ENCODE data around the gene BBS9.
"Not testable (repeated sequence)": the region's sequence is repeated elsewhere in the genome, so short reads cannot be mapped to it uniquely, and the experiment has no call there.

BBS9 gene

GRCh38 chr7:33503736-33504135, 374.4 kb downstream of the BBS9 start:
- no peak overlapping the region for H3K4me3 ChIP-seq (ENCODE audit: control insufficient read depth, low read depth, low read length)
- DNase-seq (ENCODE audit: low read depth), result no peak
- TF ChIP-seq CTCF (conservative IDR thresholded peaks at IDR 0.05; ENCODE audit: control insufficient read depth, insufficient read depth, low read depth, low read length), result no peak

GRCh38 chr7:33504266-33504665, 374.9 kb downstream of the BBS9 start:
- no peak overlapping the region for H3K4me3 ChIP-seq (ENCODE audit: control insufficient read depth, low read depth, low read length)
- no peak for DNase-seq (ENCODE audit: low read depth)
- no peak for TF ChIP-seq CTCF (conservative IDR thresholded peaks at IDR 0.05; ENCODE audit: control insufficient read depth, insufficient read depth, low read depth, low read length)

- no peak for TF ChIP-seq CTCF (conservative IDR thresholded peaks at IDR 0.05; ENCODE audit: control insufficient read depth, insufficient read depth, low read depth, low read length)
- H3K4me3 ChIP-seq (ENCODE audit: control insufficient read depth, low read depth, low read length), result no peak overlapping the region
- DNase-seq (ENCODE audit: low read depth), result no peak
These were observed 379.8 kb downstream of the BBS9 start for GRCh38 chr7:33509206-33509605.

- no peak for DNase-seq (ENCODE audit: low read depth)
- no peak overlapping the region for H3K4me3 ChIP-seq (ENCODE audit: control insufficient read depth, low read depth, low read length)
- no peak for TF ChIP-seq CTCF (conservative IDR thresholded peaks at IDR 0.05; ENCODE audit: control insufficient read depth, insufficient read depth, low read depth, low read length)
These were observed 382.4 kb downstream of the BBS9 start for GRCh38 chr7:33511778-33512177.

GRCh38 chr7:33516568-33516967, 387.2 kb downstream of the BBS9 start:
- no peak overlapping the region for H3K4me3 ChIP-seq (ENCODE audit: control insufficient read depth, low read depth, low read length)
- DNase-seq (ENCODE audit: low read depth), result no peak
- no peak for TF ChIP-seq CTCF (conservative IDR thresholded peaks at IDR 0.05; ENCODE audit: control insufficient read depth, insufficient read depth, low read depth, low read length)

- H3K4me3 ChIP-seq (ENCODE audit: control insufficient read depth, low read depth, low read length), result no peak overlapping the region
- no peak for TF ChIP-seq CTCF (conservative IDR thresholded peaks at IDR 0.05; ENCODE audit: control insufficient read depth, insufficient read depth, low read depth, low read length)
- no peak for DNase-seq (ENCODE audit: low read depth)
These were observed 387.8 kb downstream of the BBS9 start for GRCh38 chr7:33517191-33517590.

- H3K4me3 ChIP-seq (ENCODE audit: control insufficient read depth, low read depth, low read length), result not testable (repeated sequence)
These were observed 397.6 kb downstream of the BBS9 start for GRCh38 chr7:33527008-33527407.

GRCh38 chr7:33527613-33528012, 398.2 kb downstream of the BBS9 start:
- DNase-seq (ENCODE audit: low read depth); H3K4me3 ChIP-seq (ENCODE audit: control insufficient read depth, low read depth, low read length): not testable (repeated sequence)

More at GRCh38 chr7:33527008-33527407, 397.6 kb downstream of the BBS9 start:
- DNase-seq (ENCODE audit: low read depth), result not testable (repeated sequence)
